ENCODE results near the gene XKR3.

DNA sequence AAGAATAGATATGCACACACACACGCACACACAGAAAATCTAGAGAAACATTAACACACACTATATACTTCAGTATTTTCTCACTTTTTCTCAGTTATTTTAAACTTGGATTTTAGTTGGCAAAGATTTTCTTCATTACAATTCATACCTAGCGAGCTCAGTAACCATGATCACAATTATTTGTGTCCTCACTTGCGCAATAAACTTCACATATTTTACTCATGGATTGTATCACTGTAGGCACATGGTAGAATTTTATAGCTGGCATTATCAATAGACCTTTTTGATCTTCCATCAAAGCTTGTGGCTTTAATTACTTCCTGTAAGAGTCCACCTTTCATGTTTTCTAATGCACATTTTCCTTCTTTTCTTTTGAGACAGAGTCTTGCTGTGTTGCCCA, 4.8 kb upstream of the XKR3 start:
- TF ChIP-seq, protein P1, sequence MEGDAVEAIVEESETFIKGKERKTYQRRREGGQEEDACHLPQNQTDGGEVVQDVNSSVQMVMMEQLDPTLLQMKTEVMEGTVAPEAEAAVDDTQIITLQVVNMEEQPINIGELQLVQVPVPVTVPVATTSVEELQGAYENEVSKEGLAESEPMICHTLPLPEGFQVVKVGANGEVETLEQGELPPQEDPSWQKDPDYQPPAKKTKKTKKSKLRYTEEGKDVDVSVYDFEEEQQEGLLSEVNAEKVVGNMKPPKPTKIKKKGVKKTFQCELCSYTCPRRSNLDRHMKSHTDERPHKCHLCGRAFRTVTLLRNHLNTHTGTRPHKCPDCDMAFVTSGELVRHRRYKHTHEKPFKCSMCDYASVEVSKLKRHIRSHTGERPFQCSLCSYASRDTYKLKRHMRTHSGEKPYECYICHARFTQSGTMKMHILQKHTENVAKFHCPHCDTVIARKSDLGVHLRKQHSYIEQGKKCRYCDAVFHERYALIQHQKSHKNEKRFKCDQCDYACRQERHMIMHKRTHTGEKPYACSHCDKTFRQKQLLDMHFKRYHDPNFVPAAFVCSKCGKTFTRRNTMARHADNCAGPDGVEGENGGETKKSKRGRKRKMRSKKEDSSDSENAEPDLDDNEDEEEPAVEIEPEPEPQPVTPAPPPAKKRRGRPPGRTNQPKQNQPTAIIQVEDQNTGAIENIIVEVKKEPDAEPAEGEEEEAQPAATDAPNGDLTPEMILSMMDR (IDR thresholded peaks at IDR 0.05; ENCODE audit: insufficient read depth, low read depth, low read length) = no peak
- TF ChIP-seq EZH2 (IDR thresholded peaks at IDR 0.05; ENCODE audit: insufficient read depth, low read length) = no peak
